SU-DHL-6 (cell line): ENCODE results near the gene SLC16A7.

Source experiments
- H2AFZ ChIP-seq: fragments of 200-600 bp; sonication (generic); 2 replicates; pipeline ENCODE4 v1.6.1; 2014; ENCODE audit warnings: low read depth, mild to moderate bottlenecking, moderate library complexity, mixed read lengths, antibody characterized with exemption, low read length; ENCODE audit not compliant: severe bottlenecking
- H3F3A ChIP-seq: fragments of 200-600 bp; shearing (Covaris generic); 2 replicates; pipeline ENCODE4 v1.6.0; 2016; ENCODE audit warnings: antibody characterized with exemption, mild to moderate bottlenecking; ENCODE audit not compliant: insufficient read depth
- H3K27ac ChIP-seq: fragments of 200-600 bp; sonication (generic); 2 replicates; pipeline ENCODE4 v1.5.1; 2016; ENCODE audit warnings: low read depth, mild to moderate bottlenecking, low read length, moderate library complexity, mixed read lengths
- H3K27me3 ChIP-seq: fragments of 200-600 bp; sonication (generic), shearing (Covaris generic); 2 replicates; pipeline ENCODE4 v1.6.0; 2014; ENCODE audit warnings: mild to moderate bottlenecking, low read length
- H3K36me3 ChIP-seq: fragments of 200-600 bp; sonication (generic); 2 replicates; pipeline ENCODE4 v1.6.1; 2014; ENCODE audit warnings: mild to moderate bottlenecking, low read length, mixed read lengths
- H3K4me2 ChIP-seq: fragments of 300-600, 200-600 bp; shearing (Covaris generic), sonication (generic); 2 replicates; pipeline ENCODE4 v1.6.0; 2014; ENCODE audit warnings: low read length, low read depth, mild to moderate bottlenecking; ENCODE audit not compliant: poor library complexity, severe bottlenecking
- H3K4me3 ChIP-seq: fragments of 200-600 bp; sonication (generic); 2 replicates; pipeline ENCODE4 v1.5.1; 2014; ENCODE audit warnings: antibody characterized with exemption, low read length, mild to moderate bottlenecking, mixed read lengths; ENCODE audit not compliant: insufficient read depth, poor library complexity, severe bottlenecking
- H3K79me2 ChIP-seq: fragments of 200-600 bp; sonication (generic); 2 replicates; pipeline ENCODE4 v1.6.1; 2014; ENCODE audit warnings: mild to moderate bottlenecking, low read length, moderate library complexity; ENCODE audit not compliant: insufficient read depth
- H3K9ac ChIP-seq: fragments of 200-600 bp; sonication (generic); 2 replicates; pipeline ENCODE4 v1.7.0; 2014; ENCODE audit warnings: mild to moderate bottlenecking, low read length
- H3K9me2 ChIP-seq: fragments of 200-600 bp; sonication (generic); replicated peaks from 2 replicates; pipeline ENCODE4 v1.6.1; 2014; ENCODE audit warnings: low read length; ENCODE audit not compliant: insufficient read depth
- H3K9me3 ChIP-seq: fragments of 200-600 bp; sonication (generic); 2 replicates; pipeline ENCODE4 v1.6.1; 2014; ENCODE audit warnings: low read length, mixed read lengths; ENCODE audit not compliant: insufficient read depth
- H4K20me1 ChIP-seq: fragments of 200-600 bp; sonication (generic); 2 replicates; pipeline ENCODE4 v1.6.1; 2014; ENCODE audit warnings: low read depth, mild to moderate bottlenecking, antibody characterized with exemption, low read length, moderate library complexity, mixed read lengths
- EZH2phosphoT487 ChIP-seq: fragments of 200-600 bp; sonication (generic), shearing (Covaris generic); conservative IDR thresholded peaks from 2 replicates; pipeline ENCODE4 v1.6.1; 2018; ENCODE audit warnings: mild to moderate bottlenecking, antibody characterized with exemption, low read length, moderate library complexity, mixed read lengths
- TF ChIP-seq, protein P1 (sequence below): fragments of 200-600 bp; sonication (generic); IDR thresholded peaks from one replicate; pipeline ENCODE4 v1.5.1; 2017; ENCODE audit warnings: antibody characterized with exemption, mild to moderate bottlenecking, low read length, moderate library complexity; ENCODE audit not compliant: insufficient read depth, poor library complexity, severe bottlenecking

SLC16A7 gene

DNA sequence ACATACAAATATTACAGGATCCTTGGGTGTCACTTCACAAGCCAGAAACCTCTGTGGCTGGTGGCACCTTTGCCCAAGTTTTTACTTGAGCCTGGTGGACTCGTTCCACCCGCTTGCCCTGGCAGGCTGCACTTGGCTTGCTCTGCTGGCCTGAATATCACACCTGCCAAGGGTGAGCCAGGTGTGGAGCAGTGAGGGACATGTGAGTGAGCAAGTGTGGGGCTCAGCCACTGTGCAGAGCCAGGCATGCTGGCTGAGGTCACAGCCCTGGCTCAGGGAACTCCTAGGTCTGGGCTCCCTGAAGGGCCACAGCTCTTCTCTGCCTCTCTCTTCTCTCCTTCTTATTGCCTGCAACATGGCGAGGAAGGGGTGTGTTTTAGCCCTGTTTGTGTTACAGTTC, 82.0 kb downstream of the SLC16A7 start:
- no peak for TF ChIP-seq EZH2phosphoT487
- TF ChIP-seq, protein P1, sequence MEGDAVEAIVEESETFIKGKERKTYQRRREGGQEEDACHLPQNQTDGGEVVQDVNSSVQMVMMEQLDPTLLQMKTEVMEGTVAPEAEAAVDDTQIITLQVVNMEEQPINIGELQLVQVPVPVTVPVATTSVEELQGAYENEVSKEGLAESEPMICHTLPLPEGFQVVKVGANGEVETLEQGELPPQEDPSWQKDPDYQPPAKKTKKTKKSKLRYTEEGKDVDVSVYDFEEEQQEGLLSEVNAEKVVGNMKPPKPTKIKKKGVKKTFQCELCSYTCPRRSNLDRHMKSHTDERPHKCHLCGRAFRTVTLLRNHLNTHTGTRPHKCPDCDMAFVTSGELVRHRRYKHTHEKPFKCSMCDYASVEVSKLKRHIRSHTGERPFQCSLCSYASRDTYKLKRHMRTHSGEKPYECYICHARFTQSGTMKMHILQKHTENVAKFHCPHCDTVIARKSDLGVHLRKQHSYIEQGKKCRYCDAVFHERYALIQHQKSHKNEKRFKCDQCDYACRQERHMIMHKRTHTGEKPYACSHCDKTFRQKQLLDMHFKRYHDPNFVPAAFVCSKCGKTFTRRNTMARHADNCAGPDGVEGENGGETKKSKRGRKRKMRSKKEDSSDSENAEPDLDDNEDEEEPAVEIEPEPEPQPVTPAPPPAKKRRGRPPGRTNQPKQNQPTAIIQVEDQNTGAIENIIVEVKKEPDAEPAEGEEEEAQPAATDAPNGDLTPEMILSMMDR = no peak
- Histone ChIP-seq H4K20me1 (no peaks in the 10 kb centered on the region), H3K9ac (no peak overlapping the region), H3K4me2 (no peak overlapping the region), H3K9me3 (peaks cover 16% of the 10 kb centered on the region; the same call in 1 of the 2 replicates), H3K4me3 (no peak overlapping the region), H3K36me3 (peaks cover 30% of the 10 kb centered on the region), H3K27ac (no peak overlapping the region), H3K9me2 (no peaks in the 10 kb centered on the region), H2AFZ (no peak overlapping the region), H3K27me3 (no peaks in the 10 kb centered on the region), H3F3A (no peaks in the 10 kb centered on the region), H3K79me2 (0 out of 2 replicates have a peak, but pooled peaks cover 4% of the 10 kb centered on the region)

DNA sequence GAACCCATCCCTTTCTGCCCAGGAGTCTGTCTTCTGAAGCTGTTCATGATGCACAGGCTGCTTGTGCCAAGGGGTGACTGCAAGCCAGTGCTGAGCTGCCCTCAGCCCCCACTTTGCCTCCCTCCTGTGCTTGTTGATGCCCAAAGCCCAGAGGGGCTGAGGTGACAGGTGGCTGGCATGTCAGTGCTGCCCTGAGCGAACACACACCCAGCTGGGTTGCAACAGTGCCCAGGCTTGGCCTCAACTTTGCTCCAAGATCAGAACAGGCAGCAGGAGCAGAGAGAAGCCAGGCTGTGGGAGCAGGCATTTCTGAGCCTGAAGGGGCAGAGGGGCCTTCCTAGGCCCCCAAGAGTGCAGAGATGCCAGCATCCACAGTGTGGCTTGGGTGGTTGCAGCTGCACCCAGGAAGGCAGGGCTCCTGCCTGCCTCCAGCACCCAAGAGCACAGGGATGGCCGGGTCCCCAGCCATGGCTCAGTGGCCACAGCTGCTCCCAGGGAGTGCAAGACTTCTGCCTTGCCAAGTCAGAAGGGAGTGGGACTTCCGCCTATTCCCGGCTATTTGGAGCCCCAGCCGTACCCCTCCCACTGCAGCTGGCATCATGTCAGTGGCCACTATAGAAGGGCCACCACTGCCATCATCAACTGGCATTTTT, 83.1 kb downstream of the SLC16A7 start:
- H3K27ac ChIP-seq = no peak overlapping the region
- no peaks in the 10 kb centered on the region for H3K9me2 ChIP-seq
- H3K4me3 ChIP-seq = no peak overlapping the region
- H3K27me3 ChIP-seq = no peaks in the 10 kb centered on the region
- H4K20me1 ChIP-seq = no peaks in the 10 kb centered on the region
- H3K9ac ChIP-seq = no peak overlapping the region
- H2AFZ ChIP-seq = no peak overlapping the region
- H3K79me2 ChIP-seq = no peaks in the 10 kb centered on the region
- peaks cover 30% of the 10 kb centered on the region for H3K36me3 ChIP-seq
- no peaks in the 10 kb centered on the region for H3F3A ChIP-seq
- no peak overlapping the region for H3K4me2 ChIP-seq
- TF ChIP-seq, protein P1 = no peak
- TF ChIP-seq EZH2phosphoT487 = no peak
- peaks cover 16% of the 10 kb centered on the region; the same call in 1 of the 2 replicates for H3K9me3 ChIP-seq

DNA sequence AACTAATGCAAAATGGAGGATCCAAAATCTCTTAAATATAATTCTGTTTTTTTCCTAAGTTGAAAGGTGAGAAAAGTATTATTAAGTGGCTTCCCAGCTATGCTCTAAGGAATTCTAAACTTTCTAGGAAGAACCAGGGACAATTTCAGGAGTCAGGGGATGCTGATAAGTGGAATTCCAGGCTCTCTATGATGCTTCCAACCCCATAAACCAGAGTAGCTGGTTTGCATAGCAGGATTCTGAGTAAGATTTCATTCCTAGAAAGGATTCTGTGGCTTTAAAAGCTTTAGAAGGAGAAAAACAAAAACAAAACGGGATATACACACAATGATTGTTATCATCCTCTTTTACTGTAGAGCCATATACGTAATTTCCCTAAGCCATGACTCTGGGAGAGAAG, 93.9 kb downstream of the SLC16A7 start:
- H4K20me1 ChIP-seq = no peaks in the 10 kb centered on the region
- H3K4me3 ChIP-seq = no peak overlapping the region
- H3K27me3 ChIP-seq = no peaks in the 10 kb centered on the region
- H3F3A ChIP-seq = no peaks in the 10 kb centered on the region
- no peaks in the 10 kb centered on the region for H3K9me2 ChIP-seq
- TF ChIP-seq EZH2phosphoT487 = no peak
- TF ChIP-seq, protein P1 = no peak
- H3K27ac ChIP-seq = no peak overlapping the region
- H2AFZ ChIP-seq = no peak overlapping the region
- H3K79me2 ChIP-seq = 0 out of 2 replicates have a peak, but pooled peaks cover 3% of the 10 kb centered on the region
- peaks cover 2% of the 10 kb centered on the region; the same call in 1 of the 2 replicates for H3K36me3 ChIP-seq
- no peak overlapping the region for H3K9ac ChIP-seq
- H3K4me2 ChIP-seq = no peak overlapping the region
- no peaks in the 10 kb centered on the region for H3K9me3 ChIP-seq
